ENCODE measurements around the gene LRMDA.

DNA sequence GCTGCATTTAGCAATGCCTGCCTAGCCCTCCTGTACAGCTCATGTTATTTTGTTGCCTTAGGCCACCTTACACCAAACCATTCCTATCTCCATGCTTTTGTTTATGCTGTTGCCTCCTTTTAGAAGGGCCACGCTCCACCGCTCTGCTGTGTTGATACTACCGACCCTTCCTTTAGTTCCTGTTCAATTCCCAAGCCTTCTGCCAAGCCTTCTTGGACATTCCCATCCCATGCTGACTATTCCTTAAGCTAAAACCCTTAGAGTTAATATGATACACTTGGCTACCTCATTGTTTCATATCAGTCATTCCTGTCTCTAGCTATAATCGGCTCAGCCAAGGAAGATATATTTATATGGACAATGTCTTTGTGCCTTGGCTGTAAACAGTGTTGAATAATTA lies 705.5 kb downstream of the LRMDA start:
- TF ChIP-seq, protein P1, sequence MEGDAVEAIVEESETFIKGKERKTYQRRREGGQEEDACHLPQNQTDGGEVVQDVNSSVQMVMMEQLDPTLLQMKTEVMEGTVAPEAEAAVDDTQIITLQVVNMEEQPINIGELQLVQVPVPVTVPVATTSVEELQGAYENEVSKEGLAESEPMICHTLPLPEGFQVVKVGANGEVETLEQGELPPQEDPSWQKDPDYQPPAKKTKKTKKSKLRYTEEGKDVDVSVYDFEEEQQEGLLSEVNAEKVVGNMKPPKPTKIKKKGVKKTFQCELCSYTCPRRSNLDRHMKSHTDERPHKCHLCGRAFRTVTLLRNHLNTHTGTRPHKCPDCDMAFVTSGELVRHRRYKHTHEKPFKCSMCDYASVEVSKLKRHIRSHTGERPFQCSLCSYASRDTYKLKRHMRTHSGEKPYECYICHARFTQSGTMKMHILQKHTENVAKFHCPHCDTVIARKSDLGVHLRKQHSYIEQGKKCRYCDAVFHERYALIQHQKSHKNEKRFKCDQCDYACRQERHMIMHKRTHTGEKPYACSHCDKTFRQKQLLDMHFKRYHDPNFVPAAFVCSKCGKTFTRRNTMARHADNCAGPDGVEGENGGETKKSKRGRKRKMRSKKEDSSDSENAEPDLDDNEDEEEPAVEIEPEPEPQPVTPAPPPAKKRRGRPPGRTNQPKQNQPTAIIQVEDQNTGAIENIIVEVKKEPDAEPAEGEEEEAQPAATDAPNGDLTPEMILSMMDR (IDR thresholded peaks at IDR 0.05), result no peak
- TF ChIP-seq EZH2 (IDR thresholded peaks at IDR 0.05; ENCODE audit: borderline replicate concordance, insufficient read depth, low read depth, low read length, poor library complexity, severe bottlenecking), result no peak
